GM13977 (cell line): ENCODE results near the gene EXOC6B.

Experiments used
- DNase-seq: peaks from one replicate; pipeline ENCODE4 v3.0.0; 2012; ENCODE audit warnings: low spot score
- in situ Hi-C: fragments of 300-500 bp; cut with MboI; formaldehyde crosslinking; loops from one replicate; pipeline ENCODE4 v1.12.0; 2022; ENCODE audit warnings: low sequenced_read_pairs, low pct_unique_long_range_greater_than_20kb, mixed read lengths, inconsistent platforms; ENCODE audit not compliant: unreplicated experiment
- TF ChIP-seq, protein P1 (sequence below): IDR thresholded peaks from 2 replicates; pipeline ENCODE4 v1.5.1; 2012; ENCODE audit warnings: mild to moderate bottlenecking, control low read depth; ENCODE audit not compliant: insufficient read depth; ENCODE audit errors: extremely low read depth, missing control alignments

Gene EXOC6B

GRCh38 chr2:72237549-72237948 is 588.3 kb downstream of the EXOC6B start:
- in situ Hi-C loops = no loop called here
- DNase-seq = no peak
- TF ChIP-seq, protein P1, sequence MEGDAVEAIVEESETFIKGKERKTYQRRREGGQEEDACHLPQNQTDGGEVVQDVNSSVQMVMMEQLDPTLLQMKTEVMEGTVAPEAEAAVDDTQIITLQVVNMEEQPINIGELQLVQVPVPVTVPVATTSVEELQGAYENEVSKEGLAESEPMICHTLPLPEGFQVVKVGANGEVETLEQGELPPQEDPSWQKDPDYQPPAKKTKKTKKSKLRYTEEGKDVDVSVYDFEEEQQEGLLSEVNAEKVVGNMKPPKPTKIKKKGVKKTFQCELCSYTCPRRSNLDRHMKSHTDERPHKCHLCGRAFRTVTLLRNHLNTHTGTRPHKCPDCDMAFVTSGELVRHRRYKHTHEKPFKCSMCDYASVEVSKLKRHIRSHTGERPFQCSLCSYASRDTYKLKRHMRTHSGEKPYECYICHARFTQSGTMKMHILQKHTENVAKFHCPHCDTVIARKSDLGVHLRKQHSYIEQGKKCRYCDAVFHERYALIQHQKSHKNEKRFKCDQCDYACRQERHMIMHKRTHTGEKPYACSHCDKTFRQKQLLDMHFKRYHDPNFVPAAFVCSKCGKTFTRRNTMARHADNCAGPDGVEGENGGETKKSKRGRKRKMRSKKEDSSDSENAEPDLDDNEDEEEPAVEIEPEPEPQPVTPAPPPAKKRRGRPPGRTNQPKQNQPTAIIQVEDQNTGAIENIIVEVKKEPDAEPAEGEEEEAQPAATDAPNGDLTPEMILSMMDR = no peak

DNA sequence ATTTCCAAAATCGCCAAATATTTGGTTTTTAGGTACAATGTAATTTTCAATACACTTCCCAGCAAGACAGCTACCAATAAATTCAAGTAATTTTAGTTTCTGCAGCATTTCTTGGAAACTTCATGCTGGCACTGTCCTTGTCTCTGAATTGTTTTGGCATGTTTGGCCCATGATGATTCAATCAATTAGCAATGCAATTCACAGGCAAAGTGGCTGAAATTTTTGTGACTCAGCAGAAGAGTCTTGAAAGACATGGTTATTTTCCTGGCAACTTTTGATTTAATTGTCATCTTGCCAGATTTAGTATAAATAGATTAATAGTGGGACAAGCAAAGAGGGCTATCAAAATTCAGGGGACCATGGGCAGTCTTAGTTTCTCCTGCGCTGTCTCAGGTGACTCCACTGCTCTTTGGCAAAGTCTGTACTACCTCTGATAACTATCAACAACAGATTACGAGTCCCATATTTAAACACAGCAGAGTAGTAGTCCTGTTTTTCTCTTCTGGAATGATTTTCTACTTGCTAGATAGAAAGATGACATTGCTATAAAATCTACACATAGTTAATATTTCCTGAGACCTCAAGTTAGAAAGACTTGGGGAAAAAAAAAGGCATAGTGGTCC is 589.3 kb downstream of the EXOC6B start:
- TF ChIP-seq, protein P1 = no peak
- DNase-seq = no peak
- in situ Hi-C loops = no loop called here

DNA sequence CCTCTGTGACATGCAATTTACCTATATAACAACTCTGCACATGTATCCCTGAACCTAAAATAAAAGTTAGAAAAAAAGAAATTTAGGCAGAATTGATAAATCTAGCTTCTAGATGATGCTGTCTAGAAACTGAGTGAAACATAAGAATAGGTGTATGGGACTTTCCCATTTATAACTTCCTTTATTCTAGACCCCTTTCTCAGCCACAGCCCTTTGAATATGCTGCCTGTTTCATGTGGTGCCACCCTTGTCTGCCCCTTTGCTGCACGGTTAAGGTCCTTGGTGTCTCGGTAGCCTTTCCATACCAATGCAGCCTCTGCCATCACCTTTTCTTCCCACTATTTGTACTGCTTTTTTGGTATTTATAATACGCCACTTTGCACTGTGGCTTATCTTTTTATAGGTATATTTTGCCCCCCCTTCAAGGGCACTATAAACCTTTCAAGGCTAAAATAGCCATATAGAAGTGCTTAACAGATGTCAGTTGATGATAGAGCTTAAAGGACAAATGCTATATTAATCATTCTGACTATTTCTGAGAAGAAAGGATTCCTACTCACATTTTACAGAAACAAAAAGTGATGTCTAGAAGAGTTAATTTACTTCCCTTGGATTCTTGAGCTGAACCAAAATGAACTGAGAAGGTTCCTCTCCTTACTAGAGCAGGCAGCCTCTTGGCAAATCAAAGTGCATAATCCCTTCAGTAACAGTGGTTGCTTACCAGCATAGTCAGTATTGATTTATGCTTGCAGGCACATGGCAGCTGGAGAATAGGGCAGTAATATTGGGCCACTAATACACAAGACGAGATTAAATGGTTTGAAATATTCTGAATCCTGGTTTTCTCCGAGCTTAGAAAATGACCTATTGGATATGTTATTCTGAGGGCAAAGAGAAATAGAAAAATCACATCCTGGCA is 590.1 kb downstream of the EXOC6B start:
- in situ Hi-C loops = no loop called here
- no peak for DNase-seq
- TF ChIP-seq, protein P1 = no peak

- TF ChIP-seq, protein P1 = no peak
- DNase-seq = no peak
- in situ Hi-C loops = no loop called here
Observed at GRCh38 chr2:72233211-72233610, 592.6 kb downstream of the EXOC6B start.

DNA sequence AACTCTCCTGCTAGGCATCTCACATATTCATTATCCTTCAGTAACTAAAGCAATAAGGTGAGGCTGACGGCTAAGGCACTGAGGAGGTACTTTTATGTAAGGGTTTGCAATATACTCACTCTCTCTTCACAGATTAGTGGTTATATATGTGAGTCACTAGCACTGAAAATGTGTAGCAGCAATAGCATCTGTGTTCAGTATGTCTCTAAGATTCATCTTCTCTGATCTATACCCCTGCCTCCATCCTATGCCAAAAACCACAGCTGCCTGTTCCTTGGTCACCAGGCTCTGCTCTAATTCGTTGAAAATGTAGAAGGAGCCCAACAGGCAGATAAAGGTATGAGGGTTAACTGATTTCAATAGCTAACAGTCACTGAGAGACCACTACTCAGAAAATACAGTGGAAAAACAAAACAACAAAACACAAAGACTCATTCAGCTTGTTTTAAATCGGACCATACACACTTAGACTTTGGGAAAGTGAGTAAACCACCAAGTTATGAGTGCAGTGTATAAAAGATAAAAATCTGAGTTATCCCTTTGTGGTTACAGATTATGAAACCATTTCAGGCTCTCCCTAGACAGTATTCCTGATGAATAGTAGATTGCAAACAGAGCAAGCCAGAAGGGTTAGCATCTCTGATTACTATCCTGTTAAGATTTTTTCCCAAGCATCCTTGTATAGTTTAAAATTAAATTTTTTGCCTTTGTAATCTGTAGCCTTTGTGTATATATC is 602.8 kb downstream of the EXOC6B start:
- no peak for DNase-seq
- TF ChIP-seq, protein P1 = no peak
- in situ Hi-C loops = no loop called here

- DNase-seq = no peak
- in situ Hi-C loops = no loop called here
- TF ChIP-seq, protein P1 = peak; percentile 17
Observed at GRCh38 chr2:72220170-72220569, 605.7 kb downstream of the EXOC6B start.
